DND-41 (cell line): ENCODE measurements around the gene C9orf85.
A peak's percentile ranks its signal among the peaks of the same experiment; 100 is the strongest.
"Not testable (repeated sequence)": the region's sequence is repeated elsewhere in the genome, so short reads cannot be mapped to it uniquely, and the experiment has no call there.

Experiments used
- ATAC-seq: fragments of 200-7000 bp; cut with Tn5 transposase; 3 replicates; pipeline ENCODE4 v1.9.1; 2021; ENCODE audit warnings: low read depth; ENCODE audit not compliant: insufficient read depth
- DNase-seq: peaks from one replicate; pipeline ENCODE4 v3.0.0-alpha.2; 2020
- H2AFZ ChIP-seq: 2 replicates; pipeline ENCODE4 v1.6.0; 2012; ENCODE audit warnings: low read depth, low read length
- H3K27ac ChIP-seq: 2 replicates; pipeline ENCODE4 v1.5.1; 2012; ENCODE audit warnings: low read length, inconsistent platforms
- H3K27me3 ChIP-seq: fragments of 200-600 bp; sonication (generic); 2 replicates; pipeline ENCODE4 v1.6.0; 2012; ENCODE audit warnings: low read length, mild to moderate bottlenecking, inconsistent platforms; ENCODE audit not compliant: insufficient read depth, poor library complexity
- H3K36me3 ChIP-seq: 2 replicates; pipeline ENCODE4 v1.5.1; 2012; ENCODE audit warnings: low read length, inconsistent platforms; ENCODE audit not compliant: insufficient read depth
- H3K4me1 ChIP-seq: 2 replicates; pipeline ENCODE4 v1.5.1; 2012; ENCODE audit warnings: mild to moderate bottlenecking, low read length; ENCODE audit not compliant: insufficient read depth
- H3K4me2 ChIP-seq: 2 replicates; pipeline ENCODE4 v1.6.0; 2012; ENCODE audit warnings: mild to moderate bottlenecking, moderate library complexity, low read length, inconsistent platforms; ENCODE audit not compliant: insufficient read depth
- H3K4me3 ChIP-seq, 2 experiments: fragments of 200-600 bp in 1 of 2; shearing (Covaris generic) in 1 of 2; 2 replicates each; pipeline ENCODE4 v1.5.1; 2012 to 2016; ENCODE audit warnings: inconsistent platforms in 2 of 2, low read length in 2 of 2, mild to moderate bottlenecking in 2 of 2, low read depth in 1 of 2, moderate library complexity in 1 of 2
- H3K79me2 ChIP-seq: 2 replicates; pipeline ENCODE4 v1.6.0; 2012; ENCODE audit warnings: low read length, inconsistent platforms; ENCODE audit not compliant: insufficient read depth
- H3K9ac ChIP-seq: 2 replicates; pipeline ENCODE4 v1.6.0; 2012; ENCODE audit warnings: low read depth, mild to moderate bottlenecking, inconsistent platforms, low read length, moderate library complexity
- H3K9me3 ChIP-seq: 2 replicates; pipeline ENCODE4 v1.5.1; 2012; ENCODE audit warnings: low read length, moderate library complexity, mild to moderate bottlenecking, inconsistent platforms; ENCODE audit not compliant: insufficient read depth, severe bottlenecking
- H4K20me1 ChIP-seq: 2 replicates; pipeline ENCODE4 v1.6.0; 2012; ENCODE audit warnings: low read length; ENCODE audit not compliant: insufficient read depth
- EZH2 ChIP-seq: IDR thresholded peaks from 3 replicates; pipeline ENCODE4 v1.6.1; 2012; ENCODE audit warnings: borderline replicate concordance, low read depth, mild to moderate bottlenecking, moderate library complexity, low read length, inconsistent platforms; ENCODE audit not compliant: severe bottlenecking
- TF ChIP-seq, protein P1 (sequence below): IDR thresholded peaks from 2 replicates; pipeline ENCODE4 v1.5.1; 2012; ENCODE audit warnings: borderline replicate concordance, low read length, moderate library complexity, mild to moderate bottlenecking; ENCODE audit not compliant: poor library complexity, severe bottlenecking; ENCODE audit errors: extremely low read depth

C9orf85 gene

DNA sequence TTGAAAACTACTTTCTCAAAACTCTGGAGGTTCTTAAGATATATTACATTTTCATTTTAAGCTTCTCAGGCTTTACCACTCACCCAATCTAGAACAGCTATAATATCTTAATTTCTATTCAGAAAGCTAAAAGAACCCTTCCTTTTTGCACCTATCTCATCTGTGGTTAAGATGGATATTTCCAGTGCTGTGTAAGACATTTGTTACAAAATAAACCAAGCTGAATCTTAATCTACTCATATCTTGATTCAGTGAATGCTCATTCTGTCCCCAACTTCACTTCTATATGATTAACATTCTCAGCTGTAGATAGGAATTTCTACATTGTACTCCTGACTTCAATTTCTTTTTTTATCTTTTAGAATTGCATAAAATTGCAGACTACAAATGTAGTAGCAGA, 15.5 kb upstream of the C9orf85 start:
- no peak for DNase-seq
- peak overlapping the region; percentile 65 for H3K9ac ChIP-seq
- ATAC-seq = no peak
- TF ChIP-seq, protein P1, sequence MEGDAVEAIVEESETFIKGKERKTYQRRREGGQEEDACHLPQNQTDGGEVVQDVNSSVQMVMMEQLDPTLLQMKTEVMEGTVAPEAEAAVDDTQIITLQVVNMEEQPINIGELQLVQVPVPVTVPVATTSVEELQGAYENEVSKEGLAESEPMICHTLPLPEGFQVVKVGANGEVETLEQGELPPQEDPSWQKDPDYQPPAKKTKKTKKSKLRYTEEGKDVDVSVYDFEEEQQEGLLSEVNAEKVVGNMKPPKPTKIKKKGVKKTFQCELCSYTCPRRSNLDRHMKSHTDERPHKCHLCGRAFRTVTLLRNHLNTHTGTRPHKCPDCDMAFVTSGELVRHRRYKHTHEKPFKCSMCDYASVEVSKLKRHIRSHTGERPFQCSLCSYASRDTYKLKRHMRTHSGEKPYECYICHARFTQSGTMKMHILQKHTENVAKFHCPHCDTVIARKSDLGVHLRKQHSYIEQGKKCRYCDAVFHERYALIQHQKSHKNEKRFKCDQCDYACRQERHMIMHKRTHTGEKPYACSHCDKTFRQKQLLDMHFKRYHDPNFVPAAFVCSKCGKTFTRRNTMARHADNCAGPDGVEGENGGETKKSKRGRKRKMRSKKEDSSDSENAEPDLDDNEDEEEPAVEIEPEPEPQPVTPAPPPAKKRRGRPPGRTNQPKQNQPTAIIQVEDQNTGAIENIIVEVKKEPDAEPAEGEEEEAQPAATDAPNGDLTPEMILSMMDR = no peak
- TF ChIP-seq EZH2 = no peak
- peak overlapping the region in 1 of 2 experiments; percentile 34; a peak in 1 of 4 replicates for H3K4me3 ChIP-seq
- peaks cover 10% of the 10 kb centered on the region; the same call in 1 of the 2 replicates for H3K36me3 ChIP-seq
- no peaks in the 10 kb centered on the region for H3K9me3 ChIP-seq
- peak overlapping the region; percentile 51 for H3K4me2 ChIP-seq
- H2AFZ ChIP-seq = no peak overlapping the region
- H3K4me1 ChIP-seq = peaks cover 86% of the 10 kb centered on the region
- H3K27ac ChIP-seq = peak overlapping the region; percentile 100
- peaks cover 93% of the 10 kb centered on the region for H3K79me2 ChIP-seq
- no peaks in the 10 kb centered on the region for H3K27me3 ChIP-seq
- peaks cover 6% of the 10 kb centered on the region; the same call in 1 of the 2 replicates for H4K20me1 ChIP-seq

DNA sequence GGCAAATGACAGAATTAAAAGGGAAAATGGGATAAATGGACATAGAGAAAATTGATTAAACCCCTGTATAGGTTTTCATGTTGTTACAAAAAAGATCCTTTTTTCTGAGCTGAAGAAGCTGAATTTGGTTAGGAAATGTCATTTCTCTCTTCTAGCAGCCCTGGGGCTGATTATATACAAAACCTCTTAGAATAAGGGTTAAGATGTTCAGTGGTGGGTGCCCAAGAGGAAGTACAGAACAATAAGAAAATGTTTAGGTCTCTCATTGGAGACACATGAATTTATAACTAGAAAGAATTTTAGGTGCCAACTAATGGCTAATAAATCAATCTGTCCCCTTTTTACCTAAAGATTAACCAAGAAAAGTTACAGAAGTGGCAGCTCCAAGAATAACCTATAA, 14.7 kb upstream of the C9orf85 start:
- peak overlapping the region; percentile 100 for H3K27ac ChIP-seq
- no peaks in the 10 kb centered on the region for H3K9me3 ChIP-seq
- no peak for TF ChIP-seq EZH2
- TF ChIP-seq, protein P1 = no peak
- H2AFZ ChIP-seq = no peak overlapping the region
- H4K20me1 ChIP-seq = peaks cover 2% of the 10 kb centered on the region; the same call in 1 of the 2 replicates
- H3K4me2 ChIP-seq = peak overlapping the region; percentile 51
- no peak for DNase-seq
- no peak for ATAC-seq
- H3K9ac ChIP-seq = peak overlapping the region; percentile 65
- peaks cover 87% of the 10 kb centered on the region for H3K4me1 ChIP-seq
- H3K4me3 ChIP-seq = peak overlapping the region in 1 of 2 experiments; percentile 34; a peak in 2 of 4 replicates
- H3K79me2 ChIP-seq = peaks cover 93% of the 10 kb centered on the region
- H3K27me3 ChIP-seq = no peaks in the 10 kb centered on the region
- H3K36me3 ChIP-seq = peaks cover 10% of the 10 kb centered on the region; the same call in 1 of the 2 replicates

DNA sequence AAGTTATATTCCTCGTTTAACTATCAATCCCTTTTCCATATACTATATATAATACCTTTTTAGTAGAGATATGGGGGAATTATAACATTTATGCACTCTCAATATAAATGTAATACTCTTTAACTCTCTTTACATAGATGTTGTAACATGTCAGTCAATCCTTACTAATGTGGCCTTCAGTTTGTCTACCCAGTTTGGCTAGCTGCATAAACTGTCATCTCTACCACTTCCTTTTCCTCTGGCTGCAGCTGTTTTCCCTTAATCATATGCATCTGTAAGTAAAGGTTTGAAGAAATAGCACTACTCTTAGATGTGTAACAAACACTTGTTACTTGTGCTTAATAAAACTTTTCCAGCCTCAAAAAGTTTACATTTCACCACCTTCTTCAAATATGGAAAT, 13.9 kb upstream of the C9orf85 start:
- TF ChIP-seq, protein P1 = no peak
- TF ChIP-seq EZH2 = no peak
- H2AFZ ChIP-seq = no peak overlapping the region
- ATAC-seq (peak; percentile 81), DNase-seq (peak; percentile 64)
- H3K27ac ChIP-seq = peak overlapping the region; percentile 100
- H4K20me1 ChIP-seq = no peaks in the 10 kb centered on the region
- H3K4me1 ChIP-seq = peaks cover 95% of the 10 kb centered on the region
- H3K36me3 ChIP-seq = peaks cover 10% of the 10 kb centered on the region; the same call in 1 of the 2 replicates
- peaks cover 93% of the 10 kb centered on the region for H3K79me2 ChIP-seq
- no peaks in the 10 kb centered on the region for H3K9me3 ChIP-seq
- no peak overlapping the region for H3K4me3 ChIP-seq
- H3K4me2 ChIP-seq = peak overlapping the region; percentile 52
- H3K9ac ChIP-seq = peak overlapping the region; percentile 65
- H3K27me3 ChIP-seq = no peaks in the 10 kb centered on the region

DNA sequence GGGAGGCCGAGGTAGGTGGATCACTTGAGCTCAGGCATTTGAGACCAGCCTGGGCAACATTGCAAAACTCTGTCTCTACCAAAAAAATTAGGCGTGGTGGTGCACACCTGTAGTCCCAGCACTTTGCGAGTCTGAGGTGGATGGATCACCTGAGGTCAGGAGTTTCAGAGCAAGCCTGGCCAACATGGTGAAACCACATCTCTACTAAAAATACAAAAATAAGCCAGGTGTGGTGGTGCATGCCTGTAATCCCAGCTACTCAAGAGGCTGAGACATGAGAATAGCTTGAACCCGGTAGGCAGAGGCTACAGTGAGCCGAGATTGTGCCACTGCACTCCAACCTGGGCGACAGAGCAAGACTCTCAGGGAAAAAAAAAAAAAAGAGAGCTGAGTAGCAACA, 12.7 kb upstream of the C9orf85 start:
- not testable (repeated sequence) for ATAC-seq, H3K9me3 ChIP-seq, H2AFZ ChIP-seq, H3K36me3 ChIP-seq, H4K20me1 ChIP-seq, H3K27me3 ChIP-seq
- Histone ChIP-seq H3K4me3 (peak overlapping the region in 1 of 2 experiments; percentile 41; a peak in 2 of 4 replicates), H3K4me1 (peaks cover 97% of the 10 kb centered on the region), H3K9ac (peak overlapping the region; percentile 65), H3K79me2 (peaks cover 93% of the 10 kb centered on the region), H3K27ac (peak overlapping the region; percentile 100), H3K4me2 (peak overlapping the region; percentile 52)
- peak; percentile 27 for DNase-seq
